K562 (cell line): Measurements from ENCODE around the gene RXRA. TPM values are rescaled to one million over a fixed set of nuclear protein-coding genes. Genes with fewer than 3 reads are reported as not detected.

Experiments used
- ATAC-seq: fragments of 200-7000 bp; cut with Tn5 transposase; 3 replicates; pipeline ENCODE4 v1.9.1; 2020; ENCODE audit warnings: moderate library complexity
- BruUV-seq: library from RNA; stranded (reverse); fragments of 400-500 nt; replicated peaks from 2 replicates; lab custom pipeline; 2021; lab: Mats Ljungman, UMichigan
- CTCF ChIA-PET: fragments of 300-600 bp; formaldehyde crosslinking; extraction: SDS; loops from one replicate; lab custom pipeline; 2021; ENCODE audit warnings: low intra/inter-chr PET ratio; lab: Yijun Ruan, JAX
- POLR2A ChIA-PET: fragments of 300-600, 350-650 bp; sonication (Branson Sonifier 250); formaldehyde crosslinking; extraction: SDS; loops from one replicate; lab custom pipeline; 2021; ENCODE audit warnings: antibody characterized with exemption, inconsistent platforms; lab: Yijun Ruan, JAX
- DNase-seq, 4 experiments: peaks; one replicate each; pipeline versions ENCODE4 v3.0.0 to v3.0.0-alpha.2; 2011 to 2018; ENCODE audit warnings: low spot score in 3 of 4, mixed read lengths in 3 of 4; ENCODE audit errors: extremely low read depth in 1 of 4
- FAIRE-seq: peaks from 2 replicates; lab custom pipeline; 2011; peaks lifted over from hg19 to GRCh38; lab: Jason Lieb, UNC
- H2AFZ ChIP-seq: 2 replicates; pipeline ENCODE4 v1.6.0; 2011; ENCODE audit warnings: low read depth, low read length, control low read depth, inconsistent platforms
- H3K27ac ChIP-seq: fragments of 200-600 bp; 3 replicates; pipeline ENCODE4 v1.8.0; 2011; ENCODE audit warnings: low read depth, mild to moderate bottlenecking, control low read depth, inconsistent platforms, low read length, moderate library complexity, mixed read lengths; ENCODE audit errors: extremely low read depth
- H3K27me3 ChIP-seq, 2 experiments: fragments of 300-600 bp in 1 of 2; 2 replicates in 1 of 2; 3 replicates in 1 of 2; pipeline versions ENCODE4 v1.6.0 to v1.8.0; 2011; ENCODE audit warnings: inconsistent platforms in 2 of 2, low read length in 2 of 2, mild to moderate bottlenecking in 1 of 2, mixed read lengths in 1 of 2, moderate library complexity in 1 of 2; ENCODE audit not compliant: control insufficient read depth in 2 of 2, insufficient read depth in 2 of 2
- H3K36me3 ChIP-seq: fragments of 300-600 bp; 3 replicates; pipeline ENCODE4 v1.8.0; 2011; ENCODE audit warnings: mild to moderate bottlenecking, low read length, inconsistent platforms; ENCODE audit not compliant: control insufficient read depth, insufficient read depth
- H3K4me1 ChIP-seq, 2 experiments: fragments of 200-600 bp in 1 of 2; replicated peaks in 1 of 2; 2 replicates in 1 of 2; 3 replicates in 1 of 2; pipeline versions ENCODE4 v1.5.1 to v1.8.0; 2011; ENCODE audit warnings: inconsistent platforms in 2 of 2, low read length in 2 of 2, mild to moderate bottlenecking in 1 of 2, mixed read lengths in 1 of 2, moderate library complexity in 1 of 2; ENCODE audit not compliant: control insufficient read depth in 2 of 2, insufficient read depth in 2 of 2
- H3K4me2 ChIP-seq: 2 replicates; pipeline ENCODE4 v1.6.1; 2011; ENCODE audit warnings: low read length, control low read depth, inconsistent platforms, mixed read lengths; ENCODE audit not compliant: insufficient read depth
- H3K4me3 ChIP-seq: fragments of 200-600 bp; sonication (generic), shearing (Covaris generic); 2 replicates; pipeline ENCODE4 v1.5.1; 2016; ENCODE audit warnings: control low read depth, inconsistent platforms
- H3K79me2 ChIP-seq: fragments of 200-600 bp; 3 replicates; pipeline ENCODE4 v1.8.0; 2011; ENCODE audit warnings: low read length, inconsistent platforms; ENCODE audit not compliant: control insufficient read depth, insufficient read depth
- H3K9ac ChIP-seq, 2 experiments: 2 replicates each; pipeline versions ENCODE4 v1.6.0 to v1.6.1; 2011; ENCODE audit warnings: low read depth in 2 of 2, low read length in 2 of 2, control low read depth in 1 of 2, inconsistent platforms in 1 of 2, mild to moderate bottlenecking in 1 of 2, mixed read lengths in 1 of 2; ENCODE audit not compliant: insufficient read depth in 1 of 2
- H3K9me1 ChIP-seq: one replicate; pipeline ENCODE4 v1.6.0; 2011; ENCODE audit warnings: inconsistent platforms, mild to moderate bottlenecking, low read length, moderate library complexity; ENCODE audit not compliant: control insufficient read depth, insufficient read depth
- H3K9me3 ChIP-seq: replicated peaks from 2 replicates; pipeline ENCODE4 v1.5.1; 2011; ENCODE audit warnings: low read depth, low read length, inconsistent platforms; ENCODE audit not compliant: control insufficient read depth, insufficient read depth
- H4K20me1 ChIP-seq: replicated peaks from 2 replicates; pipeline ENCODE4 v1.6.1; 2011; ENCODE audit warnings: low read length, inconsistent platforms, mixed read lengths; ENCODE audit not compliant: control insufficient read depth, insufficient read depth
- ARID3B ChIP-seq: fragments of 250-450 bp; sonication (Bioruptor Pico); IDR thresholded peaks from 2 replicates; pipeline ENCODE4 v1.4.0; 2020; ENCODE audit warnings: borderline replicate concordance
- BRCA1 ChIP-seq, 2 experiments: fragments of 450-650 bp in 1 of 2; sonication (generic) in 1 of 2; formaldehyde crosslinking in 1 of 2; IDR thresholded peaks; 2 replicates each; pipeline versions ENCODE4 v1.5.0 to v1.6.1; 2017 to 2020; ENCODE audit warnings: mild to moderate bottlenecking in 1 of 2, missing genetic modification reagents in 1 of 2
- E2F5 ChIP-seq: sonication (generic); formaldehyde crosslinking; IDR thresholded peaks from 2 replicates; pipeline ENCODE4 v1.8.0; 2022; ENCODE audit warnings: mild to moderate bottlenecking, missing genetic modification reagents
- HOXB6 ChIP-seq: fragments of 250-450 bp; sonication (Bioruptor Pico); IDR thresholded peaks from 2 replicates; pipeline ENCODE4 v1.5.1; 2022; ENCODE audit warnings: mild to moderate bottlenecking, borderline replicate concordance
- MAFF ChIP-seq: IDR thresholded peaks from 2 replicates; pipeline ENCODE4 v1.6.1; 2012; ENCODE audit warnings: low read length, improper control_type of control experiment
- PHB2 ChIP-seq: fragments of 450-650 bp; IDR thresholded peaks from 2 replicates; pipeline ENCODE4 v1.6.1; 2017; ENCODE audit warnings: low read depth
- PML ChIP-seq: IDR thresholded peaks from 2 replicates; pipeline ENCODE4 v1.6.1; 2012; ENCODE audit warnings: low read length, inconsistent platforms
- SMAD3 ChIP-seq: fragments of 450-650 bp; formaldehyde crosslinking; conservative IDR thresholded peaks from 2 replicates; pipeline ENCODE4 v1.4.0; 2020; ENCODE audit warnings: mild to moderate bottlenecking
- SPI1 ChIP-seq: IDR thresholded peaks from 2 replicates; pipeline ENCODE4 v1.6.1; 2011; ENCODE audit warnings: low read depth, low read length, control low read depth, borderline replicate concordance
- SREBF1 ChIP-seq: fragments of 150-350 bp; IDR thresholded peaks from 2 replicates; pipeline ENCODE4 v1.6.1; 2014; ENCODE audit warnings: antibody characterized with exemption, low read depth, low read length, borderline replicate concordance
- TBP ChIP-seq: optimal IDR thresholded peaks from 2 replicates; pipeline ENCODE3; 2011; ENCODE audit warnings: low read depth, low read length, improper control_type of control experiment
- TFAP4 ChIP-seq: sonication (generic); formaldehyde crosslinking; IDR thresholded peaks from 2 replicates; pipeline ENCODE4 v1.8.0; 2022; ENCODE audit warnings: missing genetic modification reagents, mild to moderate bottlenecking, moderate library complexity, borderline replicate concordance
- ZBTB34 ChIP-seq: fragments of 250-450 bp; sonication (Bioruptor Pico); IDR thresholded peaks from 2 replicates; pipeline ENCODE4 v1.8.0; 2021; ENCODE audit warnings: mild to moderate bottlenecking, moderate library complexity
- ZBTB49 ChIP-seq: sonication (generic); formaldehyde crosslinking; IDR thresholded peaks from 2 replicates; pipeline ENCODE4 v1.8.0; 2022; ENCODE audit warnings: missing genetic modification reagents, mild to moderate bottlenecking, borderline replicate concordance
- WGBS: fragments of 100-300 bp; shearing (Covaris generic); methylation state at CpG from one replicate; pipeline ENCODE4 v1.1.6; 2016; ENCODE audit warnings: low coverage, mixed read lengths; ENCODE audit not compliant: insufficient coverage; ENCODE audit errors: missing lambda C conversion rate; 5-methylcytosine and 5-hydroxymethylcytosine counted together
- in situ Hi-C: fragments of 300-500 bp; cut with MboI; formaldehyde crosslinking; loops from 4 replicates; pipeline ENCODE4 v1.15.0; 2018; ENCODE audit warnings: inconsistent platforms, mixed read lengths
- intact Hi-C: fragments of 100-400 bp; cut with micrococcal nuclease; formaldehyde crosslinking; loops from 2 replicates; pipeline ENCODE4 v1.14.2; 2022
- polyA plus RNA-seq, 8 experiments: library from polyadenylated mRNA; depleted of rRNA in 4 of 8; stranded (reverse) in 5 of 8; unstranded in 3 of 8; fragments of >200 nt; fragmentation: Nextera tagmentation in 2 of 8; fragmentation: Illumina TruSeq in 1 of 8; extraction: Ambion mirVana in 2 of 8; extraction: Trizol in 1 of 8; gene quantifications; 2 replicates each; pipeline versions ENCODE4 v1.2.1 to v1.2.3, GENCODE V29; 2011 to 2014; ENCODE audit warnings: inconsistent platforms in 1 of 8, missing spikeins in 1 of 8
- total RNA-seq, 7 experiments: library from RNA; depleted of rRNA in 6 of 7; stranded (reverse); fragments of >200 nt in 6 of 7; fragmentation: Illumina TruSeq in 2 of 7; extraction: Trizol in 2 of 7; gene quantifications; 2 replicates each; pipeline versions ENCODE4 v1.2.1 to v1.2.3, GENCODE V29; 2011 to 2021; ENCODE audit warnings: low replicate concordance in 1 of 7

RXRA gene
- total and polyA plus RNA-seq, 9 of the 15 experiments (the other 6 are each of a cell fraction or from before 2014, with no cell fraction given), result 0.35 to 23.6 (median 4.6) TPM

GRCh38 chr9:134353539-134353938 lies 27.3 kb downstream of the RXRA start:
- DNase-seq (no peak), FAIRE-seq (no peak), ATAC-seq (no peak)
- 62% methylated on average over 12 of the region's 12 CpGs for WGBS
- Histone ChIP-seq H3K4me3 (no peak overlapping the region), H2AFZ (no peak overlapping the region), H3K79me2 (peaks cover 25% of the 10 kb centered on the region; the same call in 2 of the 3 replicates), H3K4me1 (peaks cover 19 to 95% of the 10 kb centered on the region in 2 experiments), H3K9ac (no peak overlapping the region; a peak in 1 of 4 replicates), H3K27me3 (no peaks in the 10 kb centered on the region), H3K27ac (no peak overlapping the region), H4K20me1 (peaks cover 97% of the 10 kb centered on the region), H3K36me3 (no peaks in the 10 kb centered on the region; the same call in 2 of the 3 replicates), H3K9me3 (no peaks in the 10 kb centered on the region), H3K9me1 (peaks cover 10% of the 10 kb centered on the region), H3K4me2 (no peak overlapping the region)
- in situ Hi-C loops (no loop called here), intact Hi-C loops (no loop called here)
- POLR2A ChIA-PET, result interaction anchor here (0.7 to 1.4 kb wide), 2 partner anchors 9 to 26 kb away, joined by 3 read pairs; no protein-coding TSS in a partner anchor
- CTCF ChIA-PET, result no interaction called here
- no peak for TF ChIP-seq ZBTB49
- TF ChIP-seq MAFF, result no peak
- no peak for TF ChIP-seq TFAP4 (CRISPR knock-in tag)
- no peak for TF ChIP-seq SREBF1
- TF ChIP-seq PHB2, result no peak
- TF ChIP-seq BRCA1 (IDR thresholded peaks at IDR 0.05), result no peak
- TF ChIP-seq BRCA1 (CRISPR knock-in tag; IDR thresholded peaks at IDR 0.05), result no peak
- no peak for TF ChIP-seq SMAD3 (CRISPR knock-in tag)
- TF ChIP-seq E2F5, result no peak
- no peak for TF ChIP-seq ZBTB34 (CRISPR knock-in tag)
- no peak for TF ChIP-seq TBP
- TF ChIP-seq PML, result no peak
- no peak for TF ChIP-seq HOXB6 (CRISPR knock-in tag)
- TF ChIP-seq ARID3B (CRISPR knock-in tag), result no peak
- TF ChIP-seq SPI1, result no peak
- BruUV-seq, result no TSS peak
